IMR-90 (cell line): ENCODE results near the gene LYPD6B. TPM values are rescaled to one million over a fixed set of nuclear protein-coding genes. Genes with fewer than 3 reads are reported as not detected.

Experiments used
- ATAC-seq: fragments of 200-7000 bp; cut with Tn5 transposase; 2 replicates; pipeline ENCODE4 v1.9.1; 2020; ENCODE audit warnings: low read depth, mild to moderate bottlenecking, moderate library complexity
- BruUV-seq: library from RNA; stranded (reverse); fragments of 400-500 nt; replicated peaks from 2 replicates; lab custom pipeline; 2021; lab: Mats Ljungman, UMichigan
- CTCF ChIA-PET: fragments of 300-600 bp; formaldehyde crosslinking; extraction: SDS; loops from one replicate; lab custom pipeline; 2021; ENCODE audit warnings: antibody characterized with exemption; lab: Yijun Ruan, JAX
- POLR2A ChIA-PET: fragments of 300-600 bp; sonication (Branson Sonifier 250); formaldehyde crosslinking; loops from one replicate; lab custom pipeline; 2022; ENCODE audit warnings: antibody characterized with exemption; ENCODE audit not compliant: unreplicated experiment; lab: Charles Lee
- DNase-seq: peaks from one replicate; pipeline ENCODE4 v3.0.0; 2013
- H2AFZ ChIP-seq: replicated peaks from 2 replicates; pipeline ENCODE3; 2013; ENCODE audit warnings: low read length, mild to moderate bottlenecking; ENCODE audit not compliant: poor library complexity
- H2AK5ac ChIP-seq: 2 replicates; pipeline ENCODE4 v1.6.1; 2013; ENCODE audit warnings: low read depth, low read length, inconsistent platforms
- H2AK9ac ChIP-seq: replicated peaks from 2 replicates; pipeline ENCODE3; 2013; ENCODE audit warnings: mild to moderate bottlenecking, low read depth, low read length, moderate library complexity; ENCODE audit not compliant: poor library complexity
- H2BK120ac ChIP-seq: 2 replicates; pipeline ENCODE4 v1.6.1; 2013; ENCODE audit warnings: low read depth, low read length, inconsistent platforms
- H2BK15ac ChIP-seq: 3 replicates; pipeline ENCODE4 v1.6.1; 2013; ENCODE audit warnings: low read depth, low read length, inconsistent platforms
- H2BK20ac ChIP-seq: 2 replicates; pipeline ENCODE4 v1.6.1; 2013; ENCODE audit warnings: low read depth, mild to moderate bottlenecking, inconsistent platforms, low read length, moderate library complexity
- H2BK5ac ChIP-seq: 2 replicates; pipeline ENCODE4 v1.6.1; 2013; ENCODE audit warnings: mild to moderate bottlenecking, low read depth, low read length, inconsistent platforms; ENCODE audit not compliant: poor library complexity, severe bottlenecking
- H3K14ac ChIP-seq: replicated peaks from 2 replicates; pipeline ENCODE4 v1.6.1; 2013; ENCODE audit warnings: low read depth, low read length, inconsistent platforms
- H3K18ac ChIP-seq: 2 replicates; pipeline ENCODE4 v1.6.1; 2013; ENCODE audit warnings: low read depth, low read length, control low read depth
- H3K23ac ChIP-seq: 2 replicates; pipeline ENCODE4 v1.6.1; 2013; ENCODE audit warnings: low read depth, low read length, inconsistent platforms
- H3K27ac ChIP-seq: 2 replicates; pipeline ENCODE4 v1.5.1; 2013; ENCODE audit warnings: mild to moderate bottlenecking, control low read depth, low read length; ENCODE audit not compliant: insufficient read depth
- H3K27me3 ChIP-seq: 2 replicates; pipeline ENCODE4 v1.6.1; 2013; ENCODE audit warnings: low read length; ENCODE audit not compliant: control insufficient read depth, insufficient read depth
- H3K36me3 ChIP-seq: 2 replicates; pipeline ENCODE4 v1.6.1; 2013; ENCODE audit warnings: low read length, mixed read lengths; ENCODE audit not compliant: control insufficient read depth, insufficient read depth
- H3K4ac ChIP-seq: 2 replicates; pipeline ENCODE4 v1.6.1; 2013; ENCODE audit warnings: low read depth, low read length, inconsistent platforms
- H3K4me1 ChIP-seq: 2 replicates; pipeline ENCODE4 v1.6.1; 2013; ENCODE audit warnings: low read length, mixed read lengths; ENCODE audit not compliant: control insufficient read depth, insufficient read depth
- H3K4me2 ChIP-seq: 2 replicates; pipeline ENCODE4 v1.6.1; 2013; ENCODE audit warnings: low read depth, mild to moderate bottlenecking, control low read depth, low read length, moderate library complexity
- H3K4me3 ChIP-seq: 2 replicates; pipeline ENCODE4 v1.5.1; 2013; ENCODE audit warnings: low read depth, mild to moderate bottlenecking, control low read depth, low read length, moderate library complexity; ENCODE audit not compliant: insufficient read depth
- H3K56ac ChIP-seq: 2 replicates; pipeline ENCODE4 v1.6.1; 2013; ENCODE audit warnings: low read length, inconsistent platforms; ENCODE audit not compliant: insufficient read depth; ENCODE audit errors: extremely low read depth
- H3K79me1 ChIP-seq, 2 experiments: 2 replicates each; pipeline ENCODE4 v1.6.1; 2013; ENCODE audit warnings: low read length in 2 of 2, inconsistent platforms in 1 of 2, low read depth in 1 of 2
- H3K9ac ChIP-seq: 2 replicates; pipeline ENCODE4 v1.6.1; 2013; ENCODE audit warnings: low read depth, low read length, control low read depth
- H3K9me1 ChIP-seq: 2 replicates; pipeline ENCODE4 v1.6.1; 2013; ENCODE audit warnings: low read length, inconsistent platforms; ENCODE audit not compliant: insufficient read depth
- H3K9me3 ChIP-seq: 2 replicates; pipeline ENCODE4 v1.6.1; 2013; ENCODE audit warnings: low read length; ENCODE audit not compliant: control insufficient read depth, insufficient read depth
- H4K20me1 ChIP-seq: 2 replicates; pipeline ENCODE4 v1.6.1; 2013; ENCODE audit warnings: low read length, inconsistent platforms; ENCODE audit not compliant: insufficient read depth
- H4K5ac ChIP-seq: 2 replicates; pipeline ENCODE4 v1.6.1; 2013; ENCODE audit warnings: mild to moderate bottlenecking, low read depth, low read length, control low read depth
- H4K8ac ChIP-seq, 2 experiments: 2 replicates each; pipeline ENCODE4 v1.6.1; 2013; ENCODE audit warnings: low read depth in 2 of 2, low read length in 2 of 2, control low read depth in 1 of 2, inconsistent platforms in 1 of 2
- H4K91ac ChIP-seq: 2 replicates; pipeline ENCODE4 v1.6.1; 2013; ENCODE audit warnings: low read depth, low read length, inconsistent platforms; ENCODE audit not compliant: insufficient read depth
- BHLHE40 ChIP-seq: fragments of 150-350 bp; IDR thresholded peaks from 2 replicates; pipeline ENCODE4 v1.6.1; 2016; ENCODE audit warnings: mild to moderate bottlenecking, low read depth, low read length
- MAZ ChIP-seq: IDR thresholded peaks from 2 replicates; pipeline ENCODE4 v1.6.1; 2012; ENCODE audit warnings: low read depth, mild to moderate bottlenecking, low read length, improper control_type of control experiment, moderate library complexity, borderline replicate concordance
- RFX5 ChIP-seq: IDR thresholded peaks from 2 replicates; pipeline ENCODE4 v1.8.0; 2012; ENCODE audit warnings: low read depth, mild to moderate bottlenecking, low read length, moderate library complexity
- WGBS, 2 experiments: methylation state at CpG; one replicate each; pipeline versions ENCODE4 v1.1.5 to v1.1.7; 2013; ENCODE audit warnings: missing lambda C conversion rate in 2 of 2; ENCODE audit not compliant: insufficient read length in 1 of 2; ENCODE audit errors: extremely low coverage in 2 of 2; 5-methylcytosine and 5-hydroxymethylcytosine counted together
- dilution Hi-C: fragments of 300-500 bp; cut with HindIII; formaldehyde crosslinking; loops from one replicate; pipeline ENCODE4 v1.14.3; 2018; ENCODE audit warnings: low sequenced_read_pairs; ENCODE audit not compliant: unreplicated experiment
- in situ Hi-C: fragments of 300-500 bp; cut with MboI; formaldehyde crosslinking; loops from 3 replicates; pipeline ENCODE4 v1.14.3; 2019; ENCODE audit warnings: low sequenced_read_pairs, inconsistent platforms, mixed read lengths
- intact Hi-C: fragments of 100-400 bp; cut with micrococcal nuclease; formaldehyde crosslinking; loops from 2 replicates; pipeline ENCODE4 v1.10.0; 2022
- polyA plus RNA-seq, 3 experiments: library from polyadenylated mRNA; depleted of rRNA; stranded (reverse); fragments of >200 nt; gene quantifications; 2 replicates each; pipeline ENCODE4 v1.2.3, GENCODE V29; 2012; ENCODE audit warnings: low replicate concordance in 1 of 3
- total RNA-seq: library from RNA; depleted of rRNA; stranded (reverse); fragments of >200 nt; gene quantifications from 2 replicates; pipeline ENCODE4 v1.2.3, GENCODE V29; 2012

Gene LYPD6B
- total and polyA plus RNA-seq, 2 of the 4 experiments (the other 2 are of a cell fraction): 0.05 TPM; not detected in 1

GRCh38 chr2:149132339-149132738 lies 93.8 kb downstream of the LYPD6B start:
- Histone ChIP-seq H3K4me2 (no peak overlapping the region), H2BK20ac (no peak overlapping the region), H3K56ac (no peak overlapping the region), H3K4ac (no peak overlapping the region), H4K91ac (no peak overlapping the region), H3K79me1 (no peaks in the 10 kb centered on the region), H3K4me1 (no peaks in the 10 kb centered on the region), H4K20me1 (no peaks in the 10 kb centered on the region), H3K9me3 (no peaks in the 10 kb centered on the region), H3K4me3 (no peak overlapping the region), H4K5ac (no peak overlapping the region), H3K36me3 (no peaks in the 10 kb centered on the region), H3K9ac (no peak overlapping the region), H2AK9ac (no peak overlapping the region), H2BK15ac (no peak overlapping the region), H3K27me3 (no peaks in the 10 kb centered on the region), H3K14ac (no peak overlapping the region), H3K18ac (no peak overlapping the region), H3K27ac (no peak overlapping the region), H2AK5ac (no peak overlapping the region), H3K23ac (no peak overlapping the region), H4K8ac (no peak overlapping the region), H2BK120ac (no peak overlapping the region), H2AFZ (no peak overlapping the region), H3K9me1 (no peaks in the 10 kb centered on the region), H2BK5ac (no peak overlapping the region)
- no TSS peak for BruUV-seq
- dilution Hi-C loops: no loop called here
- ATAC-seq (no peak), DNase-seq (no peak)
- intact Hi-C loops: no loop called here
- POLR2A ChIA-PET: no interaction called here
- CTCF ChIA-PET: interaction anchor here (0.6 kb wide), 1 partner anchor 31 kb away, joined by 3 read pairs; no protein-coding TSS in a partner anchor
- in situ Hi-C loops: no loop called here
- 14% methylated on average over 1 of the region's 3 CpGs; no CpG with 5 or more reads in 1 of the 2 experiments for WGBS, 2 experiments
- TF ChIP-seq MAZ (no peak), RFX5 (no peak), BHLHE40 (no peak)
